Kidney (tissue), 22 donors: Measurements from ENCODE around the gene GHRH. TPM values are rescaled to one million over a fixed set of nuclear protein-coding genes. Genes with fewer than 3 reads are reported as not detected.
A peak's percentile ranks its signal among the peaks of the same experiment; 100 is the strongest.

ENCODE experiments used
- DNase-seq, 5 donors: peaks; one replicate each; pipeline ENCODE4 v3.0.0-alpha.2; 2013 to 2020
- FAIRE-seq: peaks from 2 replicates; lab custom pipeline; 2012; peaks lifted over from hg19 to GRCh38; lab: Jason Lieb, UNC
- H3K27ac ChIP-seq, 2 donors: one replicate each; pipeline ENCODE4 v1.7.0; 2013; ENCODE audit warnings: low read depth in 2 of 2, low read length in 2 of 2, inconsistent platforms in 1 of 2
- H3K27me3 ChIP-seq: one replicate; pipeline ENCODE4 v1.7.1; 2013; ENCODE audit warnings: low read length, inconsistent platforms; ENCODE audit not compliant: control insufficient read depth, insufficient read depth
- H3K36me3 ChIP-seq, 3 donors: one replicate each; pipeline versions ENCODE4 v1.7.0 to v1.7.1; 2013; ENCODE audit warnings: low read length in 3 of 3, control low read depth in 1 of 3, inconsistent platforms in 1 of 3; ENCODE audit not compliant: insufficient read depth in 3 of 3, control insufficient read depth in 2 of 3
- H3K4me1 ChIP-seq, 3 donors: one replicate each; pipeline versions ENCODE4 v1.7.0 to v1.7.1; 2013; ENCODE audit warnings: low read length in 3 of 3, inconsistent platforms in 1 of 3, low read depth in 1 of 3; ENCODE audit not compliant: control insufficient read depth in 2 of 3, insufficient read depth in 2 of 3
- H3K4me3 ChIP-seq, 3 donors: one replicate each; pipeline versions ENCODE4 v1.7.0 to v1.8.1; 2013; ENCODE audit warnings: low read length in 3 of 3, control low read depth in 1 of 3, inconsistent platforms in 1 of 3
- H3K9ac ChIP-seq, 3 donors: one replicate each; pipeline versions ENCODE4 v1.7.0 to v1.7.1; 2013; ENCODE audit warnings: low read length in 3 of 3, control low read depth in 1 of 3, inconsistent platforms in 1 of 3
- H3K9me3 ChIP-seq, 3 donors: one replicate each; pipeline versions ENCODE4 v1.7.0 to v1.7.1; 2013; ENCODE audit warnings: low read length in 3 of 3, control low read depth in 1 of 3, inconsistent platforms in 1 of 3; ENCODE audit not compliant: control insufficient read depth in 2 of 3, insufficient read depth in 1 of 3
- CTCF ChIP-seq: IDR thresholded peaks from 3 replicates; pipeline ENCODE4 v1.5.1; 2012; ENCODE audit warnings: mild to moderate bottlenecking, moderate library complexity, borderline replicate concordance; ENCODE audit not compliant: insufficient read depth; ENCODE audit errors: extremely low read depth
- intact Hi-C: fragments of 100-400 bp; cut with DNase I; formaldehyde crosslinking; loops from one replicate; pipeline ENCODE4 v1.11.1; 2022
- long read RNA-seq, 10 donors: library from polyadenylated mRNA in 1 of 10; unstranded in 1 of 10; transcript quantifications; one replicate each; pipeline ENCODE4 v2.0.0 and lab custom pipeline, GENCODE V29; 2021 to 2026
- polyA plus RNA-seq: library from polyadenylated mRNA; stranded (reverse); fragments of 350-450 nt; fragmentation: Illumina TruSeq; extraction: RNeasy Lipid Tissue Mini Kit (QIAGEN cat#74804); gene quantifications from one replicate; pipeline ENCODE4 v1.2.3, GENCODE V29; 2014; ENCODE audit warnings: low read depth, low replicate concordance; ENCODE audit not compliant: insufficient read depth
- total RNA-seq: library from RNA; stranded (reverse); fragmentation: NEBNext Ultra II Directional; extraction: Animal tissue kit (Norgen Biotek cat#: 25700); gene quantifications from one replicate; pipeline ENCODE4 v1.2.1, GENCODE V29; 2021
- donor health status: control.
- donor health status: control.
- donor health status: control.
- donor health status: control.
- donor health status: control.
- donor health status: DM: yes; HTN: yes; CAD: no.
- donor health status: Normal renal cell carcinoma (clear cell type).

Gene GHRH
- total RNA-seq (not detected), polyA plus RNA-seq (not detected)
- long read RNA-seq, donor 1 = 0 reads
- long read RNA-seq, donor 2 = 0 reads
- long read RNA-seq, donor 3 = 0 reads
- long read RNA-seq, donor 4 = 0 reads
- long read RNA-seq, donor 5 = 0 reads
- long read RNA-seq, donor 6 = 0 reads
- long read RNA-seq, donor 7 = 0 reads
- long read RNA-seq, donor 8 = 0 reads
- long read RNA-seq, donor 9 = 0 reads
- long read RNA-seq, donor 10 = 0 reads

DNA sequence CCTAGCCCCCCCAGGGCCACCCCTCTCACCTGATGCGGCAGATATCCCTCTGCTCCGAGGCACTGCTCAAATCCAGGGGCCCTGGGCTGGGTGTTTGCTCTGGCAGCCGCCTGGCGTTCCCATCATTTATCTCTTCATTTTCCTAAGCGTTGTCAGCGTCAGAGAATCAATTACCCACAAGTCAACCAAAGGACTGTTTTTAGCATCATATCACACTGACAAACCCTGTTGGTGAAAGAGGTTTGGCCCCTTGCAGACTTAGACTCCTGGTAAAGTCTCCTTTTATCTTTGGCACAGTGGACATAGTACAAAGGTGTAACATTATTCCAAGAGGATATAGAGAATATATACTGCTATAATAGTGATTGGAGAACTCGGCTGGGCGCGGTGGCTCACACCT, at the start of gene GHRH:
TSS of gene GHRH (minus strand) at position 101 of the 400 bp plus-strand sequence. CDS start 4,925 bp downstream, outside the sequence.
- Histone ChIP-seq H3K9ac (no peak within 1 kb of the TSS), H3K4me3 (no peak within 1 kb of the TSS), H3K36me3 (no peaks in the 10 kb centered on the region), H3K4me1 (no peaks in the 10 kb centered on the region), H3K27ac (no peak within 1 kb of the TSS), H3K27me3 (no peaks in the 10 kb centered on the region), H3K9me3 (no peaks in the 10 kb centered on the region)
- FAIRE-seq = no peak
- no peak for DNase-seq
- intact Hi-C loops = no loop called here
- TF ChIP-seq CTCF = no peak

GRCh38 chr20:37310951-37311350, 49.3 kb upstream of the GHRH start:
- Histone ChIP-seq H3K4me1 (peaks cover 0 to 31% (median 15%) of the 10 kb centered on the region in 3 donors), H3K36me3 (peaks cover 0 to 12% (median 7%) of the 10 kb centered on the region in 3 donors), H3K27ac (no peak overlapping the region), H3K9ac (no peak overlapping the region), H3K4me3 (no peak overlapping the region), H3K27me3 (no peaks in the 10 kb centered on the region), H3K9me3 (no peaks in the 10 kb centered on the region)
- intact Hi-C loops = no loop called here
- FAIRE-seq (no peak), DNase-seq (peak in 1 of 5 donors; percentile 36)
- TF ChIP-seq CTCF = no peak

- no peak for FAIRE-seq
- intact Hi-C loops = no loop called here
- H3K36me3 ChIP-seq = peaks cover 0 to 12% (median 7%) of the 10 kb centered on the region in 3 donors
- DNase-seq = peak in 4 of 5 donors; percentile 60 to 85 (median 74)
- H3K4me1 ChIP-seq = peaks cover 0 to 26% (median 8%) of the 10 kb centered on the region in 3 donors
- no peak overlapping the region for H3K27ac ChIP-seq
- no peaks in the 10 kb centered on the region for H3K27me3 ChIP-seq
- no peak for TF ChIP-seq CTCF
- no peaks in the 10 kb centered on the region for H3K9me3 ChIP-seq
- H3K9ac ChIP-seq = no peak overlapping the region
- H3K4me3 ChIP-seq = no peak overlapping the region
These were observed 48.4 kb upstream of the GHRH start for GRCh38 chr20:37309936-37310590.
